ENCODE measurements around the gene PRKG2. TPM values are rescaled to one million over a fixed set of nuclear protein-coding genes. Genes with fewer than 3 reads are reported as not detected.

PRKG2 gene
- polyA plus RNA-seq, 1 donor (not counting 4 experiments of a cell fraction or from before 2014, with no cell fraction given): 0.68 TPM

- H4K20me1 ChIP-seq (ENCODE audit: control insufficient read depth, extremely low read depth, insufficient read depth, low read length): no peaks in the 10 kb centered on the region
- no peak overlapping the region for H3K27ac ChIP-seq (ENCODE audit: control insufficient read depth, insufficient read depth, low read length)
Measured at GRCh38 chr4:81039351-81039972, 175.6 kb downstream of the PRKG2 start.

GRCh38 chr4:81038636-81039350 is 176.2 kb downstream of the PRKG2 start:
- FAIRE-seq (no peak), DNase-seq (ENCODE audit: low read depth, low spot score) (no peak)
- dilution Hi-C loops (cut with MboI; ENCODE audit: extremely low pct_ligation_motif_present, low sequenced_read_pairs): loop anchor here (25.0 kb wide), 1 partner anchor 676 kb away; no protein-coding TSS in a partner anchor
- H4K20me1 ChIP-seq (ENCODE audit: control insufficient read depth, extremely low read depth, insufficient read depth, low read length): no peaks in the 10 kb centered on the region
- no peak overlapping the region for H3K4me3 ChIP-seq (ENCODE audit: control insufficient read depth in 2 of 3, extremely low read depth in 1 of 3, insufficient read depth in 2 of 3, low read depth in 1 of 3, low read length in 3 of 3)
- no peak overlapping the region for H2AFZ ChIP-seq (ENCODE audit: control insufficient read depth, low read length)
- no peaks in the 10 kb centered on the region for H3K79me2 ChIP-seq (ENCODE audit: control insufficient read depth, insufficient read depth, low read length)
- H3K4me2 ChIP-seq (ENCODE audit: control insufficient read depth, extremely low read depth, insufficient read depth, low read depth, low read length): no peak overlapping the region
- H3K4me1 ChIP-seq (ENCODE audit: control insufficient read depth, extremely low read depth, insufficient read depth, low read length): no peaks in the 10 kb centered on the region
- no peak overlapping the region for H3K9ac ChIP-seq (ENCODE audit: control insufficient read depth, extremely low read depth, insufficient read depth, low read length)
- no peaks in the 10 kb centered on the region for H3K36me3 ChIP-seq (ENCODE audit: control insufficient read depth in 2 of 2, extremely low read depth in 1 of 2, insufficient read depth in 2 of 2, low read length in 2 of 2)
- no peaks in the 10 kb centered on the region for H3K27me3 ChIP-seq (ENCODE audit: control insufficient read depth, extremely low read depth, insufficient read depth, low read length)
- H3K9me1 ChIP-seq (ENCODE audit: control insufficient read depth, extremely low read depth, insufficient read depth, low read length): no peaks in the 10 kb centered on the region
- TF ChIP-seq EZH2 (IDR thresholded peaks at IDR 0.05; ENCODE audit: low read length): no peak
- TF ChIP-seq CTCF (optimal IDR thresholded peaks at IDR 0.05 in 1 of 3, IDR thresholded peaks at IDR 0.05 in 1 of 3, conservative IDR thresholded peaks at IDR 0.05 in 1 of 3; ENCODE audit: extremely low read depth in 1 of 3, insufficient read depth in 2 of 3, low read length in 3 of 3): no peak
- H3K27ac ChIP-seq (ENCODE audit: control insufficient read depth, insufficient read depth, low read length): no peak overlapping the region
- no peaks in the 10 kb centered on the region for H3K9me3 ChIP-seq (ENCODE audit: control insufficient read depth, low read depth, low read length)

More at GRCh38 chr4:81039351-81039972, 175.6 kb downstream of the PRKG2 start:
- Histone ChIP-seq H3K79me2 (ENCODE audit: control insufficient read depth, insufficient read depth, low read length) (no peaks in the 10 kb centered on the region), H3K4me3 (ENCODE audit: control insufficient read depth in 2 of 3, extremely low read depth in 1 of 3, insufficient read depth in 2 of 3, low read depth in 1 of 3, low read length in 3 of 3) (no peak overlapping the region), H3K9ac (ENCODE audit: control insufficient read depth, extremely low read depth, insufficient read depth, low read length) (no peak overlapping the region), H3K27me3 (ENCODE audit: control insufficient read depth, extremely low read depth, insufficient read depth, low read length) (no peaks in the 10 kb centered on the region), H2AFZ (ENCODE audit: control insufficient read depth, low read length) (no peak overlapping the region), H3K4me2 (ENCODE audit: control insufficient read depth, extremely low read depth, insufficient read depth, low read depth, low read length) (no peak overlapping the region), H3K4me1 (ENCODE audit: control insufficient read depth, extremely low read depth, insufficient read depth, low read length) (no peaks in the 10 kb centered on the region), H3K9me1 (ENCODE audit: control insufficient read depth, extremely low read depth, insufficient read depth, low read length) (no peaks in the 10 kb centered on the region), H3K36me3 (ENCODE audit: control insufficient read depth in 2 of 2, extremely low read depth in 1 of 2, insufficient read depth in 2 of 2, low read length in 2 of 2) (no peaks in the 10 kb centered on the region), H3K9me3 (ENCODE audit: control insufficient read depth, low read depth, low read length) (no peaks in the 10 kb centered on the region)
- TF ChIP-seq CTCF (optimal IDR thresholded peaks at IDR 0.05 in 1 of 3, IDR thresholded peaks at IDR 0.05 in 1 of 3, conservative IDR thresholded peaks at IDR 0.05 in 1 of 3; ENCODE audit: extremely low read depth in 1 of 3, insufficient read depth in 2 of 3, low read length in 3 of 3) (no peak), EZH2 (IDR thresholded peaks at IDR 0.05; ENCODE audit: low read length) (no peak)
- dilution Hi-C loops (cut with MboI; ENCODE audit: extremely low pct_ligation_motif_present, low sequenced_read_pairs): loop anchor here (25.0 kb wide), 1 partner anchor 677 kb away; no protein-coding TSS in a partner anchor
- DNase-seq (ENCODE audit: low read depth, low spot score) (no peak), FAIRE-seq (no peak)

Other genes with a start within 250 kb of the PRKG2 start
- gene BMP3, start 184.5 kb downstream of the PRKG2 start, polyA plus RNA-seq: not detected in 3 replicates